GM21723 (cell line): ENCODE results near the gene KAT7.

Source experiments
- ATAC-seq: cut with Tn5 transposase; IDR thresholded peaks from one replicate; pipeline ENCODE4 v1.9.1; 2021; ENCODE audit warnings: mild to moderate bottlenecking, moderate library complexity; ENCODE audit not compliant: unreplicated experiment

KAT7 gene

GRCh38 chr17:49866882-49867413 lies 78.5 kb downstream of the KAT7 start:
- no peak for ATAC-seq

GRCh38 chr17:49869038-49869374 lies 80.5 kb downstream of the KAT7 start:
- ATAC-seq = no peak

- ATAC-seq = no peak
These were observed 81.8 kb downstream of the KAT7 start for GRCh38 chr17:49870298-49870697.

GRCh38 chr17:49871211-49871610 lies 82.7 kb downstream of the KAT7 start:
- ATAC-seq = no peak

GRCh38 chr17:49872754-49873377 lies 84.4 kb downstream of the KAT7 start:
- no peak for ATAC-seq

- no peak for ATAC-seq
These were observed 85.0 kb downstream of the KAT7 start for GRCh38 chr17:49873466-49873865.

- ATAC-seq = no peak
These were observed 85.4 kb downstream of the KAT7 start for GRCh38 chr17:49873926-49874325.

- ATAC-seq = no peak
These were observed 86.4 kb downstream of the KAT7 start for GRCh38 chr17:49874911-49875310.

GRCh38 chr17:49875685-49876084 lies 87.2 kb downstream of the KAT7 start:
- no peak for ATAC-seq

- ATAC-seq = no peak
These were observed 90.7 kb downstream of the KAT7 start for GRCh38 chr17:49878931-49879904.

- ATAC-seq = peak; percentile 72
These were observed 92.0 kb downstream of the KAT7 start for GRCh38 chr17:49880291-49881053.

GRCh38 chr17:49881054-49881402 lies 92.5 kb downstream of the KAT7 start:
- no peak for ATAC-seq

GRCh38 chr17:49882434-49882833 lies 94.0 kb downstream of the KAT7 start:
- ATAC-seq = no peak
